ENCODE results near the gene NOS3. TPM values are rescaled to one million over a fixed set of nuclear protein-coding genes. Genes with fewer than 3 reads are reported as not detected.

The NOS3 gene
- total and polyA plus RNA-seq, 9 of the 15 experiments (the other 6 are each of a cell fraction or from before 2014, with no cell fraction given), result 1.1 to 121 (median 23.6) TPM

- TF ChIP-seq TCF3 (CRISPR knock-in tag; IDR thresholded peaks at IDR 0.05) (0 out of 2 replicates have a peak, but pooled peaks have one; percentile 6), PYGO2 (tag; IDR thresholded peaks at IDR 0.05) (no peak), TAL1 (IDR thresholded peaks at IDR 0.05) (no peak), SPI1 (IDR thresholded peaks at IDR 0.05; ENCODE audit: borderline replicate concordance, low read depth, low read length) (no peak), ZNF124 (CRISPR knock-in tag; IDR thresholded peaks at IDR 0.05) (no peak), MXD1 (CRISPR knock-in tag; IDR thresholded peaks at IDR 0.05; ENCODE audit: borderline replicate concordance, poor library complexity, severe bottlenecking) (no peak), TARDBP (IDR thresholded peaks at IDR 0.05) (no peak), MIER1 (IDR thresholded peaks at IDR 0.05; ENCODE audit: low read depth) (no peak), TOE1 (IDR thresholded peaks at IDR 0.05; ENCODE audit: borderline replicate concordance) (peak; percentile 76), TOE1 (CRISPR knock-in tag; IDR thresholded peaks at IDR 0.05; ENCODE audit: borderline replicate concordance, low read depth) (no peak), CEBPG (CRISPR knock-in tag; IDR thresholded peaks at IDR 0.05) (no peak), CEBPG (tag; conservative IDR thresholded peaks at IDR 0.05 in 1 of 2, IDR thresholded peaks at IDR 0.05 in 1 of 2) (no peak), ZNF384 (IDR thresholded peaks at IDR 0.05; ENCODE audit: low read depth, low read length) (no peak), POLR2G (IDR thresholded peaks at IDR 0.05; ENCODE audit: low read depth, low read length) (peak; percentile 78), NBN (IDR thresholded peaks at IDR 0.05; ENCODE audit: low read depth) (peak; percentile 48; the same call in 1 of the 2 replicates), CREBBP (IDR thresholded peaks at IDR 0.05; ENCODE audit: low read depth, low read length) (no peak), RBFOX2 (IDR thresholded peaks at IDR 0.05; ENCODE audit: low read depth, low read length) (peak; percentile 76), ARNT (IDR thresholded peaks at IDR 0.05) (no peak), CBX3 (IDR thresholded peaks at IDR 0.05; ENCODE audit: borderline replicate concordance in 1 of 2, low read length in 2 of 2) (peak in 1 of 2 experiments; percentile 52; a peak in 1 of 3 replicates), ZNF431 (CRISPR knock-in tag; IDR thresholded peaks at IDR 0.05) (no peak; the same call in 1 of the 2 replicates), FOXK2 (conservative IDR thresholded peaks at IDR 0.05 in 1 of 2, IDR thresholded peaks at IDR 0.05 in 1 of 2; ENCODE audit: low read depth in 2 of 2) (no peak), NUFIP1 (IDR thresholded peaks at IDR 0.05; ENCODE audit: partially characterized antibody) (no peak), ERF (CRISPR knock-in tag; IDR thresholded peaks at IDR 0.05) (no peak; the same call in 1 of the 2 replicates), GTF2E2 (tag; IDR thresholded peaks at IDR 0.05) (no peak), MEF2A (IDR thresholded peaks at IDR 0.05; ENCODE audit: control insufficient read depth, low read depth, low read length) (no peak)
- TF ChIP-seq, protein P1, sequence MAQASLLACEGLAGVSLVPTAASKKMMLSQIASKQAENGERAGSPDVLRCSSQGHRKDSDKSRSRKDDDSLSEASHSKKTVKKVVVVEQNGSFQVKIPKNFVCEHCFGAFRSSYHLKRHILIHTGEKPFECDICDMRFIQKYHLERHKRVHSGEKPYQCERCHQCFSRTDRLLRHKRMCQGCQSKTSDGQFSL (CRISPR knock-in tag; IDR thresholded peaks at IDR 0.05), result no peak
- TF ChIP-seq, protein P1 (tag; IDR thresholded peaks at IDR 0.05), result peak in 1 of 2 experiments; percentile 65; a peak in 1 of 4 replicates
- TF ChIP-seq, protein P2, sequence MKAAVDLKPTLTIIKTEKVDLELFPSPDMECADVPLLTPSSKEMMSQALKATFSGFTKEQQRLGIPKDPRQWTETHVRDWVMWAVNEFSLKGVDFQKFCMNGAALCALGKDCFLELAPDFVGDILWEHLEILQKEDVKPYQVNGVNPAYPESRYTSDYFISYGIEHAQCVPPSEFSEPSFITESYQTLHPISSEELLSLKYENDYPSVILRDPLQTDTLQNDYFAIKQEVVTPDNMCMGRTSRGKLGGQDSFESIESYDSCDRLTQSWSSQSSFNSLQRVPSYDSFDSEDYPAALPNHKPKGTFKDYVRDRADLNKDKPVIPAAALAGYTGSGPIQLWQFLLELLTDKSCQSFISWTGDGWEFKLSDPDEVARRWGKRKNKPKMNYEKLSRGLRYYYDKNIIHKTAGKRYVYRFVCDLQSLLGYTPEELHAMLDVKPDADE (conservative IDR thresholded peaks at IDR 0.05; ENCODE audit: control insufficient read depth, low read depth, low read length), result peak; percentile 58
Measured at GRCh38 chr7:151010307-151011096, 19.7 kb downstream of the NOS3 start (continued).

Measured in K562 (cell line).